Measurements from ENCODE around the gene PHACTR3. TPM values are rescaled to one million over a fixed set of nuclear protein-coding genes. Genes with fewer than 3 reads are reported as not detected.

Gene PHACTR3
- total and polyA plus RNA-seq, 2 experiments from 2014 or later: 0.45 to 0.61 TPM

DNA sequence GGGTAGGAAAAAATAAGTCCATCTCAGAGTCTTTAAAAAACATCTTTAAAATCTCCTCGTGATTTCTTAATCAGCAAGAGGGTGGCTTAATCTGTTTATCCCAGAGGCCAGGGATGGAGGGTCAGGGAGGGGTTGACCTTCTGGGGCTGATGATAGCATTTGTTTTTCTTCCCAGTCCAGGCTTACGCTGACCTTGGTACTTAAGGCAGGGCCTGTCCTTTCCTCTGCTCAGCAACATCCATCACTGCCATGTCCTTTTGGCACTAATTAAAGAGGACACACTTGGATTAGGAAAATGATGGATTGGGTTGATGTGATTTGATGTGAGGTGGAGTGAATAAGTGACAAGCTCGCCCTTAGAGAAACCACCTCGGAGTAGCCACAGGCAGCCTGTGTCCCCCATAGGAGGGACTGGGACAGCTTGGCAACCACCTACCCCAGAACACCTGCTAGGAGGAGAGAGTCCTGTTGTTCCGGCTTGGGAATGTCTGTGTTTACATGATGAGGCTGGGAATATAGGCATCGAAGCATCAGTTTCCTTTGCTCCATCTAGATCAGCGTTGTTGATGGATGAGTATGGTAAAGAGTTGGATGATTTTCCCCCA, 44.2 kb downstream of the PHACTR3 start (continued):
- TF ChIP-seq JUNB (IDR thresholded peaks at IDR 0.05; ENCODE audit: unreplicated experiment) (no peak), STAT1 (IDR thresholded peaks at IDR 0.05; ENCODE audit: unreplicated experiment) (no peak)
- TF ChIP-seq, protein P1, sequence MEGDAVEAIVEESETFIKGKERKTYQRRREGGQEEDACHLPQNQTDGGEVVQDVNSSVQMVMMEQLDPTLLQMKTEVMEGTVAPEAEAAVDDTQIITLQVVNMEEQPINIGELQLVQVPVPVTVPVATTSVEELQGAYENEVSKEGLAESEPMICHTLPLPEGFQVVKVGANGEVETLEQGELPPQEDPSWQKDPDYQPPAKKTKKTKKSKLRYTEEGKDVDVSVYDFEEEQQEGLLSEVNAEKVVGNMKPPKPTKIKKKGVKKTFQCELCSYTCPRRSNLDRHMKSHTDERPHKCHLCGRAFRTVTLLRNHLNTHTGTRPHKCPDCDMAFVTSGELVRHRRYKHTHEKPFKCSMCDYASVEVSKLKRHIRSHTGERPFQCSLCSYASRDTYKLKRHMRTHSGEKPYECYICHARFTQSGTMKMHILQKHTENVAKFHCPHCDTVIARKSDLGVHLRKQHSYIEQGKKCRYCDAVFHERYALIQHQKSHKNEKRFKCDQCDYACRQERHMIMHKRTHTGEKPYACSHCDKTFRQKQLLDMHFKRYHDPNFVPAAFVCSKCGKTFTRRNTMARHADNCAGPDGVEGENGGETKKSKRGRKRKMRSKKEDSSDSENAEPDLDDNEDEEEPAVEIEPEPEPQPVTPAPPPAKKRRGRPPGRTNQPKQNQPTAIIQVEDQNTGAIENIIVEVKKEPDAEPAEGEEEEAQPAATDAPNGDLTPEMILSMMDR (conservative IDR thresholded peaks at IDR 0.05; ENCODE audit: low read depth in 2 of 2): no peak

DNA sequence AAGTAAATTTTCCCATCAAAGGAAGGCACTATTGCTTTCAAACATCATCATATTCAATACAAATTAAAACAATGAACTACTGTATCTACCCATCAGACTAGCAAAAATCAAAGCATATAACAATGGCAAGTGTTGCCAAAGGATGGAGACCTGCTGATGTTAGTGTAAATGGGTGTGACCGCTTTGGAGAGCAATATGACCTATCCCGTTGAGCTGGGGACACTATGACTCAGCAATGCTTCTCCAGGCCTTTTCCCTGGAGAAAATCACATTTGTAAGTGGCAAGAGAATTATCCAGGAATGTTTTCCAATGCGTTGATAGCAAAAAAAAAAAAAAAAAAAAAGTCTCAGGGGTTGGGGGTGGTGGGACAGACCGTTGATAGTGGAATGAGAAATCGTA, 46.1 kb downstream of the PHACTR3 start:
- no peak overlapping the region for H3K27ac Mint-ChIP-seq
- Histone ChIP-seq H3K4me2 (no peak overlapping the region), H4K20me1 (replicated peaks; ENCODE audit: insufficient read depth) (no peaks in the 10 kb centered on the region), H3K27ac (ENCODE audit: low read depth) (no peak overlapping the region), H3K27me3 (ENCODE audit: insufficient read depth) (no peaks in the 10 kb centered on the region), H3K79me2 (replicated peaks; ENCODE audit: insufficient read depth) (no peaks in the 10 kb centered on the region), H3K36me3 (ENCODE audit: insufficient read depth) (no peaks in the 10 kb centered on the region), H3F3A (replicated peaks; ENCODE audit: low read depth) (no peaks in the 10 kb centered on the region), H3K4me3 (no peak overlapping the region), H3K4me1 (ENCODE audit: insufficient read depth) (no peaks in the 10 kb centered on the region), H3K9me2 (ENCODE audit: insufficient read depth) (no peaks in the 10 kb centered on the region), H2AFZ (no peak overlapping the region)
- DNase-seq (ENCODE audit: low spot score): no peak
- H3K4me1 Mint-ChIP-seq: no peaks in the 10 kb centered on the region
- peaks cover 29% of the 10 kb centered on the region for H3K9me3 Mint-ChIP-seq
- peaks cover 11% of the 10 kb centered on the region for H3K36me3 Mint-ChIP-seq (ENCODE audit: low read depth)
- ATAC-seq: no peak
- no peak overlapping the region for H3K4me3 Mint-ChIP-seq
- H3K27me3 Mint-ChIP-seq (ENCODE audit: insufficient read depth, low read depth, poor library complexity): peaks cover 11% of the 10 kb centered on the region
- TF ChIP-seq JUNB (IDR thresholded peaks at IDR 0.05; ENCODE audit: unreplicated experiment): no peak
- TF ChIP-seq, protein P2, sequence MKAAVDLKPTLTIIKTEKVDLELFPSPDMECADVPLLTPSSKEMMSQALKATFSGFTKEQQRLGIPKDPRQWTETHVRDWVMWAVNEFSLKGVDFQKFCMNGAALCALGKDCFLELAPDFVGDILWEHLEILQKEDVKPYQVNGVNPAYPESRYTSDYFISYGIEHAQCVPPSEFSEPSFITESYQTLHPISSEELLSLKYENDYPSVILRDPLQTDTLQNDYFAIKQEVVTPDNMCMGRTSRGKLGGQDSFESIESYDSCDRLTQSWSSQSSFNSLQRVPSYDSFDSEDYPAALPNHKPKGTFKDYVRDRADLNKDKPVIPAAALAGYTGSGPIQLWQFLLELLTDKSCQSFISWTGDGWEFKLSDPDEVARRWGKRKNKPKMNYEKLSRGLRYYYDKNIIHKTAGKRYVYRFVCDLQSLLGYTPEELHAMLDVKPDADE (IDR thresholded peaks at IDR 0.05): no peak
- TF ChIP-seq ZNF114 (CRISPR knock-in tag; IDR thresholded peaks at IDR 0.05): no peak
- TF ChIP-seq NANOG (IDR thresholded peaks at IDR 0.05; ENCODE audit: borderline replicate concordance): no peak
- no peak for TF ChIP-seq ZNF331 (CRISPR knock-in tag; IDR thresholded peaks at IDR 0.05; ENCODE audit: low read depth)
- no peak for TF ChIP-seq EZH2 (IDR thresholded peaks at IDR 0.05; ENCODE audit: low read depth, unreplicated experiment)
- TF ChIP-seq CREB1 (CRISPR knock-in tag; IDR thresholded peaks at IDR 0.05; ENCODE audit: low read depth): no peak
- TF ChIP-seq EZH2phosphoT487 (IDR thresholded peaks at IDR 0.05; ENCODE audit: unreplicated experiment): no peak
- no peak for TF ChIP-seq STAT1 (IDR thresholded peaks at IDR 0.05; ENCODE audit: unreplicated experiment)
- TF ChIP-seq, protein P3, sequence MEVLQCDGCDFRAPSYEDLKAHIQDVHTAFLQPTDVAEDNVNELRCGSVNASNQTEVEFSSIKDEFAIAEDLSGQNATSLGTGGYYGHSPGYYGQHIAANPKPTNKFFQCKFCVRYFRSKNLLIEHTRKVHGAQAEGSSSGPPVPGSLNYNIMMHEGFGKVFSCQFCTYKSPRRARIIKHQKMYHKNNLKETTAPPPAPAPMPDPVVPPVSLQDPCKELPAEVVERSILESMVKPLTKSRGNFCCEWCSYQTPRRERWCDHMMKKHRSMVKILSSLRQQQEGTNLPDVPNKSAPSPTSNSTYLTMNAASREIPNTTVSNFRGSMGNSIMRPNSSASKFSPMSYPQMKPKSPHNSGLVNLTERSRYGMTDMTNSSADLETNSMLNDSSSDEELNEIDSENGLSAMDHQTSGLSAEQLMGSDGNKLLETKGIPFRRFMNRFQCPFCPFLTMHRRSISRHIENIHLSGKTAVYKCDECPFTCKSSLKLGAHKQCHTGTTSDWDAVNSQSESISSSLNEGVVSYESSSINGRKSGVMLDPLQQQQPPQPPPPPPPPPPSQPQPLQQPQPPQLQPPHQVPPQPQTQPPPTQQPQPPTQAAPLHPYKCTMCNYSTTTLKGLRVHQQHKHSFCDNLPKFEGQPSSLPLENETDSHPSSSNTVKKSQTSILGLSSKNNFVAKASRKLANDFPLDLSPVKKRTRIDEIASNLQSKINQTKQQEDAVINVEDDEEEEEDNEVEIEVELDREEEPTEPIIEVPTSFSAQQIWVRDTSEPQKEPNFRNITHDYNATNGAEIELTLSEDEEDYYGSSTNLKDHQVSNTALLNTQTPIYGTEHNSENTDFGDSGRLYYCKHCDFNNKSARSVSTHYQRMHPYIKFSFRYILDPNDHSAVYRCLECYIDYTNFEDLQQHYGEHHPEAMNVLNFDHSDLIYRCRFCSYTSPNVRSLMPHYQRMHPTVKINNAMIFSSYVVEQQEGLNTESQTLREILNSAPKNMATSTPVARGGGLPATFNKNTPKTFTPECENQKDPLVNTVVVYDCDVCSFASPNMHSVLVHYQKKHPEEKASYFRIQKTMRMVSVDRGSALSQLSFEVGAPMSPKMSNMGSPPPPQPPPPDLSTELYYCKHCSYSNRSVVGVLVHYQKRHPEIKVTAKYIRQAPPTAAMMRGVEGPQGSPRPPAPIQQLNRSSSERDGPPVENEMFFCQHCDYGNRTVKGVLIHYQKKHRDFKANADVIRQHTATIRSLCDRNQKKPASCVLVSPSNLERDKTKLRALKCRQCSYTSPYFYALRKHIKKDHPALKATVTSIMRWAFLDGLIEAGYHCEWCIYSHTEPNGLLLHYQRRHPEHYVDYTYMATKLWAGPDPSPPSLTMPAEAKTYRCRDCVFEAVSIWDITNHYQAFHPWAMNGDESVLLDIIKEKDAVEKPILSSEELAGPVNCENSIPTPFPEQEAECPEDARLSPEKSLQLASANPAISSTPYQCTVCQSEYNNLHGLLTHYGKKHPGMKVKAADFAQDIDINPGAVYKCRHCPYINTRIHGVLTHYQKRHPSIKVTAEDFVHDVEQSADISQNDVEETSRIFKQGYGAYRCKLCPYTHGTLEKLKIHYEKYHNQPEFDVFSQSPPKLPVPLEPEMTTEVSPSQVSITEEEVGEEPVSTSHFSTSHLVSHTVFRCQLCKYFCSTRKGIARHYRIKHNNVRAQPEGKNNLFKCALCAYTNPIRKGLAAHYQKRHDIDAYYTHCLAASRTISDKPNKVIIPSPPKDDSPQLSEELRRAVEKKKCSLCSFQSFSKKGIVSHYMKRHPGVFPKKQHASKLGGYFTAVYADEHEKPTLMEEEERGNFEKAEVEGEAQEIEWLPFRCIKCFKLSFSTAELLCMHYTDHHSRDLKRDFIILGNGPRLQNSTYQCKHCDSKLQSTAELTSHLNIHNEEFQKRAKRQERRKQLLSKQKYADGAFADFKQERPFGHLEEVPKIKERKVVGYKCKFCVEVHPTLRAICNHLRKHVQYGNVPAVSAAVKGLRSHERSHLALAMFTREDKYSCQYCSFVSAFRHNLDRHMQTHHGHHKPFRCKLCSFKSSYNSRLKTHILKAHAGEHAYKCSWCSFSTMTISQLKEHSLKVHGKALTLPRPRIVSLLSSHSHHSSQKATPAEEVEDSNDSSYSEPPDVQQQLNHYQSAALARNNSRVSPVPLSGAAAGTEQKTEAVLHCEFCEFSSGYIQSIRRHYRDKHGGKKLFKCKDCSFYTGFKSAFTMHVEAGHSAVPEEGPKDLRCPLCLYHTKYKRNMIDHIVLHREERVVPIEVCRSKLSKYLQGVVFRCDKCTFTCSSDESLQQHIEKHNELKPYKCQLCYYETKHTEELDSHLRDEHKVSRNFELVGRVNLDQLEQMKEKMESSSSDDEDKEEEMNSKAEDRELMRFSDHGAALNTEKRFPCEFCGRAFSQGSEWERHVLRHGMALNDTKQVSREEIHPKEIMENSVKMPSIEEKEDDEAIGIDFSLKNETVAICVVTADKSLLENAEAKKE (CRISPR knock-in tag; IDR thresholded peaks at IDR 0.05): no peak
- TF ChIP-seq, protein P1 (conservative IDR thresholded peaks at IDR 0.05; ENCODE audit: low read depth in 2 of 2): no peak
